ENCODE data around the gene TRMT61B.

DNA sequence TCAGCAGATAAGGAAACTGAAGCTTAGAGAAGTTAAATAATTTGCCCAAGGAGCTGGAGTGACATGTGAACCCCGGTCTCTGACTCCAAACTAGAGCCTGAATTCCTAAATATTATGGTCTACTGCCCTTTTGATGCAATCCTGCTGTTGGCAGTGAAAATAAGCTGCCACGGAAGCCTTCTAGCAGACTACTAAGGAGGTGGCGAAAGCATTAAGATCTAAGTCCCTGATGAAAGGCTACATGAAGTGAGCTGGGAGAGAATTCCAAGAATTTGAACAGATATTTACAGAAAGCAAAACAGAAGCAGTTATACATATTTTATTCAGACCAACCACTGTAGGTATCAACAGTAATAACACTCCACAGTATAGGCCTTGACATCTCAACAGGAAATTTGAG, 28.1 kb downstream of the TRMT61B start:
- TF ChIP-seq, protein P1, sequence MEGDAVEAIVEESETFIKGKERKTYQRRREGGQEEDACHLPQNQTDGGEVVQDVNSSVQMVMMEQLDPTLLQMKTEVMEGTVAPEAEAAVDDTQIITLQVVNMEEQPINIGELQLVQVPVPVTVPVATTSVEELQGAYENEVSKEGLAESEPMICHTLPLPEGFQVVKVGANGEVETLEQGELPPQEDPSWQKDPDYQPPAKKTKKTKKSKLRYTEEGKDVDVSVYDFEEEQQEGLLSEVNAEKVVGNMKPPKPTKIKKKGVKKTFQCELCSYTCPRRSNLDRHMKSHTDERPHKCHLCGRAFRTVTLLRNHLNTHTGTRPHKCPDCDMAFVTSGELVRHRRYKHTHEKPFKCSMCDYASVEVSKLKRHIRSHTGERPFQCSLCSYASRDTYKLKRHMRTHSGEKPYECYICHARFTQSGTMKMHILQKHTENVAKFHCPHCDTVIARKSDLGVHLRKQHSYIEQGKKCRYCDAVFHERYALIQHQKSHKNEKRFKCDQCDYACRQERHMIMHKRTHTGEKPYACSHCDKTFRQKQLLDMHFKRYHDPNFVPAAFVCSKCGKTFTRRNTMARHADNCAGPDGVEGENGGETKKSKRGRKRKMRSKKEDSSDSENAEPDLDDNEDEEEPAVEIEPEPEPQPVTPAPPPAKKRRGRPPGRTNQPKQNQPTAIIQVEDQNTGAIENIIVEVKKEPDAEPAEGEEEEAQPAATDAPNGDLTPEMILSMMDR (conservative IDR thresholded peaks at IDR 0.05; ENCODE audit: low read depth, low read length) = no peak
- TF ChIP-seq EZH2 (IDR thresholded peaks at IDR 0.05; ENCODE audit: low read length, unreplicated experiment) = no peak
